Measurements from ENCODE around the gene KIF12.
"Not testable (repeated sequence)": the region's sequence is repeated elsewhere in the genome, so short reads cannot be mapped to it uniquely, and the experiment has no call there.

KIF12 gene

GRCh38 chr9:114049441-114050225, 49.5 kb downstream of the KIF12 start:
- no peak overlapping the region for H3K4me3 ChIP-seq (ENCODE audit: low read length)
- TF ChIP-seq ZNF274 (IDR thresholded peaks at IDR 0.05; ENCODE audit: low read depth, low read length) = no peak

DNA sequence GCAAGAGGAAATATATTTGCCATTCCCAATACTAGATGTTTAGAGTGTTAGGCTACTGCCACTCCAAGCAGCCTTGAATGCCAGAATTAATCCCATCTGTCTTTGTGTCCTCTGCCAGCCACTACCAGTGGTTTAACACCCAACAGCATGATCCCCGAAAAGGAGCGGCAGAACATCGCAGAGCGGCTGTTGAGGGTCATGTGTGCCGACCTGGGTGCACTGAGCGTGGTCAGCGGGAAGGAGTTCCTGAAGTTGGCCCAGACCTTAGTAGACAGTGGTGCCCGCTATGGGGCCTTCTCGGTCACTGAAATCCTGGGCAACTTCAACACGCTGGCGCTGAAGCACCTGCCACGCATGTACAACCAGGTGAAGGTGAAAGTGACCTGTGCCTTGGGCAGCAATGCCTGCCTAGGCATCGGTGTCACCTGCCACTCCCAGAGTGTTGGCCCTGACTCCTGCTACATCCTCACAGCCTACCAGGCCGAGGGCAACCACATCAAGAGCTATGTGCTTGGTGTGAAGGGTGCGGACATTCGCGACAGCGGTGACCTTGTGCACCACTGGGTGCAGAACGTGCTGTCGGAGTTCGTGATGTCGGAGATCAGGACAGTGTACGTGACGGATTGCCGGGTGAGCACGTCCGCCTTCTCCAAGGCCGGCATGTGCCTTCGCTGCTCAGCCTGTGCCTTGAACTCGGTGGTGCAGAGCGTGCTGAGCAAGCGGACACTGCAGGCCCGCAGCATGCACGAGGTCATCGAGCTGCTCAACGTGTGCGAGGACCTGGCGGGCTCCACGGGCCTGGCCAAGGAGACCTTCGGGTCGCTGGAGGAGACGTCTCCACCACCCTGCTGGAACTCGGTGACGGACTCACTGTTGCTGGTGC, 50.3 kb downstream of the KIF12 start:
- no peak overlapping the region for H3K4me3 ChIP-seq (ENCODE audit: low read length)
- no peak for TF ChIP-seq ZNF274 (IDR thresholded peaks at IDR 0.05; ENCODE audit: low read depth, low read length)

- TF ChIP-seq ZNF274 (IDR thresholded peaks at IDR 0.05; ENCODE audit: low read depth, low read length) = no peak
- H3K4me3 ChIP-seq (ENCODE audit: low read length) = no peak overlapping the region
These were observed 51.4 kb downstream of the KIF12 start for GRCh38 chr9:114047717-114048116.

- TF ChIP-seq ZNF274 (IDR thresholded peaks at IDR 0.05; ENCODE audit: low read depth, low read length) = no peak
- H3K4me3 ChIP-seq (ENCODE audit: low read length) = no peak overlapping the region
These were observed 52.2 kb downstream of the KIF12 start for GRCh38 chr9:114046875-114047274.

- no peak overlapping the region for H3K4me3 ChIP-seq (ENCODE audit: low read length)
- no peak for TF ChIP-seq ZNF274 (IDR thresholded peaks at IDR 0.05; ENCODE audit: low read depth, low read length)
These were observed 52.8 kb downstream of the KIF12 start for GRCh38 chr9:114046237-114046755.

DNA sequence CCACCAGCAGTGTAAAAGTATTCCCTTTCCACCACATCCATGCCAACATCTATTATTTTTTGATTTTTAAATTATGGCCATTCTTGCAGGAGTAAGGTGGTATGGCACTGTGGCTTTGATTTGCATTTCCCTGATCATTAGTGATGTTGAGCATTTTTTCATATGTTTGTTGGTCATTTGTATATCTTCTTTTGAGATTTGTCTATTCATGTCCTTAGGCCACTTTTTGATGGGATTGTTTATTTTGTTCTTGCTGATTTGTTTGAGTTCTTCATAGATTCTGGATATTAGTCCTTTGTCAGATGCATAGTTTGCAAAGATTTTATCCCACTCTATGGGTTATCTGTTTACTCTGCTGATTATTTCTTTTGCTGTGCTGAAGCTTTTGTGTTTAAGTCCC, 55.4 kb downstream of the KIF12 start:
- H3K4me3 ChIP-seq (ENCODE audit: low read length) = not testable (repeated sequence)

Measured in GM08714 (cell line).